HUES6 (cell line): Measurements from ENCODE around the gene SNX18.
"Not testable (repeated sequence)": the region's sequence is repeated elsewhere in the genome, so short reads cannot be mapped to it uniquely, and the experiment has no call there.

Experiments used
- H3K27ac ChIP-seq: 2 replicates; pipeline ENCODE4 v1.7.0; 2013; ENCODE audit warnings: low read depth, mild to moderate bottlenecking, low read length, inconsistent platforms
- H3K27me3 ChIP-seq: 2 replicates; pipeline ENCODE4 v1.6.1; 2013; ENCODE audit warnings: low read length; ENCODE audit not compliant: control insufficient read depth, insufficient read depth
- H3K36me3 ChIP-seq: 2 replicates; pipeline ENCODE4 v1.6.1; 2013; ENCODE audit warnings: low read length; ENCODE audit not compliant: control insufficient read depth, insufficient read depth
- H3K4me1 ChIP-seq: 2 replicates; pipeline ENCODE4 v1.6.1; 2013; ENCODE audit warnings: low read length; ENCODE audit not compliant: control insufficient read depth, insufficient read depth
- H3K4me3 ChIP-seq: 2 replicates; pipeline ENCODE4 v1.5.1; 2013; ENCODE audit warnings: low read depth, low read length
- H3K9ac ChIP-seq: one replicate; pipeline ENCODE4 v1.6.1; 2013; ENCODE audit warnings: mild to moderate bottlenecking, low read length
- H3K9me3 ChIP-seq: 2 replicates; pipeline ENCODE4 v1.6.1; 2013; ENCODE audit warnings: low read depth, low read length; ENCODE audit not compliant: control insufficient read depth, insufficient read depth

Gene SNX18, protein sequence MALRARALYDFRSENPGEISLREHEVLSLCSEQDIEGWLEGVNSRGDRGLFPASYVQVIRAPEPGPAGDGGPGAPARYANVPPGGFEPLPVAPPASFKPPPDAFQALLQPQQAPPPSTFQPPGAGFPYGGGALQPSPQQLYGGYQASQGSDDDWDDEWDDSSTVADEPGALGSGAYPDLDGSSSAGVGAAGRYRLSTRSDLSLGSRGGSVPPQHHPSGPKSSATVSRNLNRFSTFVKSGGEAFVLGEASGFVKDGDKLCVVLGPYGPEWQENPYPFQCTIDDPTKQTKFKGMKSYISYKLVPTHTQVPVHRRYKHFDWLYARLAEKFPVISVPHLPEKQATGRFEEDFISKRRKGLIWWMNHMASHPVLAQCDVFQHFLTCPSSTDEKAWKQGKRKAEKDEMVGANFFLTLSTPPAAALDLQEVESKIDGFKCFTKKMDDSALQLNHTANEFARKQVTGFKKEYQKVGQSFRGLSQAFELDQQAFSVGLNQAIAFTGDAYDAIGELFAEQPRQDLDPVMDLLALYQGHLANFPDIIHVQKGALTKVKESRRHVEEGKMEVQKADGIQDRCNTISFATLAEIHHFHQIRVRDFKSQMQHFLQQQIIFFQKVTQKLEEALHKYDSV

DNA sequence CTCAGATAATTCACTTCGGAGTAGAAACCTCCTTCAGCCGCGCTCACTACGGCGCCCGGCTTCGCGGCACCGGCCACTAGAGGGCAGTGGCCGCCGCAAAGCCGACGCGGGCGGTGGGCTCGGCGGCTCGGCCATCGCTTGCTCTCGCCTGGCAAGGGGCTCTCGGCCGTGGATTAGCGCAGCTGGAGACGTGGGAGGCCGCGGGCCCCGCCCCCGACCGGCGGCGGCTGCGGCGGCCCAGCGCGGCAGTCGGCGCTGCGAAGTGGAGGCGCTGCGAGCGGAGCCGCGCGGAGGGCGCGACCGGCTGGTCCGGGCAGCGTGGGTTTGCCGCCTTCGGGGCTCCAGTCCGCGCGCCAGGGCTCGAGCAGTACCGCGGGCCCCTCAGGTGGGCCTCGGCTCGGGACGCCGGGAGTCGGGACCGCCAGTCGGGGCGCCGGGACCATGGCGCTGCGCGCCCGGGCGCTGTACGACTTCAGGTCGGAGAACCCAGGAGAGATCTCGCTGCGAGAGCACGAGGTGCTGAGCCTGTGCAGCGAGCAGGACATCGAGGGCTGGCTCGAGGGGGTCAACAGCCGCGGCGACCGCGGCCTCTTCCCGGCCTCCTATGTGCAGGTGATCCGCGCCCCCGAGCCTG lies at the start of gene SNX18:
Gene SNX18 (plus strand): TSS at position 248 of the 634 bp plus-strand sequence. CDS start 194 bp downstream, at position 442.
- peak within 1 kb of the TSS; percentile 67 for H3K4me3 ChIP-seq
- peaks cover 9% of the 10 kb centered on the region; the same call in 1 of the 2 replicates for H3K36me3 ChIP-seq
- peaks cover 36% of the 10 kb centered on the region for H3K4me1 ChIP-seq
- H3K27me3 ChIP-seq: peaks cover 20% of the 10 kb centered on the region
- peak within 1 kb of the TSS; percentile 88; the same call in 1 of the 2 replicates for H3K27ac ChIP-seq
- peak within 1 kb of the TSS; percentile 89 for H3K9ac ChIP-seq
- H3K9me3 ChIP-seq: no peaks in the 10 kb centered on the region

DNA sequence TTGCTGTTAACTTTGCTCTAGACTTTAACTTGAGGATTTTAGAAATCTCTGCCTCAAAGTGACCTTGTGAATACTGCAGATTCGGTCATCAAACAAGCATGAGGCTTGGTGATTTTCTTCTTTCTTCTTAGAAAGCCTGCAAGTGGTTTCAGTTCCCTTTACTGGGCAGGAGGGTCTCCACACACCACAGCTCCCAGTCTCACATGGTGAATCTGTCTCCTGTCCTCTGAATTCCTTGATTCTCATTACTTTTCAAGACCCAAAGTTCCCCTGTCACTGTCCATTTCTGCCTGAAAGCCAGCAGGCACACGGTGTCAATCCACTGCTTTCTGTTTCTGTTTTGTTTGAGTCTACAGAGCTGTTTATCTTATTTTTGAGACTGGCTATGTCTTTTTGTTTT lies 47.9 kb upstream of the SNX18 start:
- H3K36me3 ChIP-seq: no peaks in the 10 kb centered on the region
- no peak overlapping the region for H3K27ac ChIP-seq
- H3K9ac ChIP-seq: no peak overlapping the region

DNA sequence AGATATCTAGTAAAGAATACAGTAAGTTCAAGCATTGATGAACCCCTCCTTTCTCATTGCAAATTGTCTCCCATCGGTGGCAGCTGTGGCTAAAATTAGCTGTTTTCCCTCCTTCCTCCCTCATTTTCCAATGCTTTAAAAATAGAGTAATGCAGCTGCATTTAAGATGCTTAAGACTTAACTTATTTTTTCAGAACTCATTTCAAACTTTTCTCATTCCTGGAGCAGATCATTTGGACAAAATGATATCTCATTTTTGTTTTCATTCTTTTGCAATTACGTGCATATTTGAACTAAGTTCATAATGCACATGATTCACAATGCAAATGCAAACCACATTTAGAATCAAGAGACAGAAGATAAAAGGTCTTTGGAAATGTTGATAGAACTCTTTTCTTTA lies 47.4 kb upstream of the SNX18 start:
- no peaks in the 10 kb centered on the region for H3K4me1 ChIP-seq
- H3K36me3 ChIP-seq: no peaks in the 10 kb centered on the region
- no peaks in the 10 kb centered on the region for H3K27me3 ChIP-seq
- no peak overlapping the region for H3K27ac ChIP-seq
- no peak overlapping the region for H3K4me3 ChIP-seq
- no peak overlapping the region for H3K9ac ChIP-seq
- H3K9me3 ChIP-seq: no peaks in the 10 kb centered on the region

More for the DNA sequence above, 47.9 kb upstream of the SNX18 start:
- H3K4me3 ChIP-seq: no peak overlapping the region
- no peaks in the 10 kb centered on the region for H3K9me3 ChIP-seq
- H3K4me1 ChIP-seq: no peaks in the 10 kb centered on the region
- H3K27me3 ChIP-seq: no peaks in the 10 kb centered on the region

DNA sequence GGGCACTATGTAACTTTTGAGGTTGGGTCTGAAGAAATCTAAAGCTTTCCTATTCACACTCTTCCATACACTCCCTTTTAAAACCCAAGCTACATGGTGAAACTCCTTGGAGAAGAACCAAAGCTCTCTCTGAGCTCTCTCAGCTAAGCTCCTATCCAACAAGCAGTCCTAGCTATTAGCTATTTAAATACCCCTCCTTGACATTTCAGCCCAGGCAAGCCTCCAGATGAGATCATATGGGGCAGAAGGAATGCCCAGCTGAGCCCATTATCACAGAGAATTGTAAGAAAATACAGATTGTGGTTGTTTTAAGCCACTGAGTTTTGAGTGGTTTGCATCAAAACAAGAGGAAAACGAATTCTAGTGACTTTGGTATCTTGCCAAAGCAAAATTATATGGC lies 46.9 kb upstream of the SNX18 start:
- Histone ChIP-seq H3K9ac (no peak overlapping the region), H3K4me3 (no peak overlapping the region), H3K4me1 (no peaks in the 10 kb centered on the region), H3K27ac (no peak overlapping the region), H3K9me3 (no peaks in the 10 kb centered on the region), H3K36me3 (no peaks in the 10 kb centered on the region), H3K27me3 (no peaks in the 10 kb centered on the region)

DNA sequence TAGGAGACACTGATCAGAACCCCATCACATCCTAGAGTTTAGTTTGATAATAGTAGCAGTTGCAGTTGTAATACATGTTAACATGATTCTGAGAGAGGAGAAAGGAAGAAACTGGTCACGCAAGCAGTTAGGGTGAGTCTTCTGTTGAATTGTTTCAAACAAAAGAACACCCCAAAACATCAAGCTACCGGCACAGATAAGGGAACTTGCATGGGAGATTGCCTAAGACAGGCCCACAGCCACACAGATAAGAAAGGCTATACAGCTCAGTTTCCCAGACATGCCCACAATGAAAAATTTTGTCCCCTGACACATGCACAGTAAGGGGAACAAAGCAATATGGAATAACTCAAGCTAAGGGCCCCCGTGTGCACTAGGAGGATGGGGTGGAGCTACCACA lies 46.2 kb upstream of the SNX18 start:
- Histone ChIP-seq H3K36me3 (no peaks in the 10 kb centered on the region), H3K9ac (no peak overlapping the region), H3K4me3 (no peak overlapping the region), H3K27me3 (no peaks in the 10 kb centered on the region), H3K9me3 (no peaks in the 10 kb centered on the region), H3K27ac (no peak overlapping the region), H3K4me1 (no peaks in the 10 kb centered on the region)

DNA sequence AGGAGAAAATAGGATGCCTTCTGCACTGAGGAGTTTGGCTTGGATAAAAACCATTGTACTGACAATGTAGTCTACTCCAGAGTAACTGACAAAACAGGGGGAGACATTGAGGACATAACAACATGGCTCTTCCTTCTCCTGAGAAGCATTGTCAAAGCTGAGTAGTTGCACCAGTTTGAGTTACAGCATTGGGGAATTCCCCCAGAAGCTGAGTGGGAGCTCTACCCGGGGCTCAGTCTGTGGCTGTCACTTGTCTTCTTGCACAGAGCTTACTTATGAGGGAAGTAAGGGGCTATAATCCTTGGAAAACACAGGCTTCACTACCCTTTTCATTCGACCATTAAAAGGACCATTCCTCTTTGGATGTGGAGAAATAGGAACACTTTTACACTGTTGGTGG lies 40.9 kb upstream of the SNX18 start:
- H3K4me3 ChIP-seq: no peak overlapping the region
- H3K27ac ChIP-seq: no peak overlapping the region
- H3K4me1 ChIP-seq: no peaks in the 10 kb centered on the region
- H3K27me3 ChIP-seq: no peaks in the 10 kb centered on the region
- no peaks in the 10 kb centered on the region for H3K9me3 ChIP-seq
- no peaks in the 10 kb centered on the region for H3K36me3 ChIP-seq
- H3K9ac ChIP-seq: no peak overlapping the region

DNA sequence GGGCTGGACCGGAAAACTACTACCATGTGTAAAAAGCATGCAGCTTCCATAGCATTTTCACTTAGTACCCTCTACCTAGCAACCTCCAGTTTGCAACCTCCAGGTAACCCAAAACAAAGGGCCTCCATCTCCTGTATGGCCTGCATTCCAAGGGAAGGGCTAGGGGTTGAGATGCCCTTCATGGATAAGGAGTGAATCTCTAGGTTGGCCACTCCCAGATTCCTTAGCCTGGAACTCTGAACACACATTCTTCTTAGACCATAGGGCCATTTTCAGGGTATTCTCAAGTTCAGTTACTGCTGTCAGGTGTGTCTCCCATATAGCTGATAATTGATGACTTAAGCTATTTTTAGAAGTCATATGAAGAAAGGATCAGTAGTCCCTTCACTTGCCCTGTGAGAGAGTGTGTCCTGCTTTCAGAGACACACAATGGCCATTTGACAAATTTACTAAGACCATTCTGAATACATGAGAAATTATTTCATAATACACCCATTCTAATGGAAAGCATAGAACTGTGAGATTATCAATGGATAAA lies 39.5 kb upstream of the SNX18 start:
- Histone ChIP-seq H3K9me3 (no peaks in the 10 kb centered on the region), H3K4me1 (no peaks in the 10 kb centered on the region), H3K4me3 (no peak overlapping the region), H3K36me3 (no peaks in the 10 kb centered on the region), H3K9ac (no peak overlapping the region), H3K27me3 (no peaks in the 10 kb centered on the region), H3K27ac (no peak overlapping the region)

DNA sequence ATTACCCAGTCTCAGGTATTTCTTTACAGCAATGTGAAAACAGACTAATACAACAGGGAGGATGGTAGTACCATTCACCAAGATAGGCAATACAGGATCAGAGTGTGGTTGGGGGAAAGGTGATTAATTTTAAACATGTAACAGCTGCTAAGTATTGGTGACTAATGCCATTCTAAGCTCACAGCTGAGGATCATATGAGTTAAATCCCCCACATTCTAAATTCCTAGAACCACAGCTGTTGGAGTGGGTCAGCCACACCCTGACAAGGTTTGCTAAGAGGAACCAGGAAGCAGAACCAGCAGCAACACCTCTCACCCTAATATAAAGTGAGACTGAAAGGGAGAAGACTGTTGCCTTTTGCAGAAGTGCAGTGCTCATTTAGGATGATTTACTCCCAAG lies 37.3 kb upstream of the SNX18 start:
- H3K4me3 ChIP-seq: no peak overlapping the region
- no peak overlapping the region for H3K9ac ChIP-seq
- no peaks in the 10 kb centered on the region for H3K27me3 ChIP-seq
- no peaks in the 10 kb centered on the region for H3K36me3 ChIP-seq
- H3K9me3 ChIP-seq: no peaks in the 10 kb centered on the region
- no peaks in the 10 kb centered on the region for H3K4me1 ChIP-seq
- no peak overlapping the region for H3K27ac ChIP-seq

DNA sequence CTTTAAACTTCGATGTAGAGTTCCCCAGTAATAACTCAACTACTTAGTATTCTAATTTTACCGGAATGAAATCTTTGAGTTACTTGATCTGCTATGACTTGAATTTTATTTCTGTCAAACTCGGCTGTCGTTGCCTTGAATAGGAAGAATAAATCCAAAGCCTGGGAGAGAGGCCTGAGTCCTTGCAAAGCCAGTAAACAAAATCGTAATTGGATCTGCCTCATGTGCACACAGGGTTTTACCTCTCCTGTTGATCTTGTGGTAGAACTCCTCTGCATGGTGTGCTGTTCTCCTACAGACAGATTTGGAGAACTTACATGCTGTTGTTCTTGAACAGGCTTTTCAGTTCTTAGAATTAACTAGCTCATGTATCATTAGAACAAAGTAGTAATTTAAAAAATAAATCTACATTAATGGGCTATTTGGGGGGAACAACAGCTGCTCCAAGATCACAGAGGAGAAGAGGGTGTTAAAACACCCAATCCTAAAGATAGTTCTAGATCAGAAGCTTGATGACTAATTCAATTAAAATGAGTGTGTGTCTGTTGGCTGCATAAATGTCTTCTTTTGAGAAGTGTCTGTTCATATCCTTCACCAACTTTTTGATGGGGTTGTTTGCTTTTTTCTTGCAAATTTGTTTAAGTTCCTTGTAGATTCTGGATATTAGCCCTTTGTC lies 33.2 kb upstream of the SNX18 start:
- Histone ChIP-seq H3K4me1 (no peaks in the 10 kb centered on the region), H3K9ac (no peak overlapping the region), H3K4me3 (no peak overlapping the region), H3K36me3 (no peaks in the 10 kb centered on the region), H3K27ac (no peak overlapping the region), H3K27me3 (no peaks in the 10 kb centered on the region), H3K9me3 (no peaks in the 10 kb centered on the region)

DNA sequence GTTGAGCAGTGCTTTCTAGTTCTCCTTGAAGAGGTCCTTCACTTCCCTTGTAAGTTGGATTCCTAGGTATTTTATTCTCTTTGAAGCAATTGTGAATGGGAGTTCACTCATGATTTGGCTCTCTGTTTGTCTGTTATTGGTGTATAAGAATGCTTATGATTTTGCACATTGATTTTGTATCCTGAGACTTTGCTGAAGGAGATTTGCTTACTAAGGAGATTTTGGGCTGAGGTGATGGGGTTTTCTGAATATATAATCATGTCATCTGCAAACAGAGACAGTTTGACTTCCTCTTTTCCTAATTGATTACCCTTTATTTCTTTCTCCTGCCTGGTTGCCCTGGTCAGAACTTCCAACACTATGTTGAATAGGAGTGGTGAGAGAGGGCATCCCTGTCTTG lies 31.9 kb upstream of the SNX18 start:
- not testable (repeated sequence) for H3K4me1 ChIP-seq, H3K27ac ChIP-seq, H3K9me3 ChIP-seq, H3K27me3 ChIP-seq, H3K36me3 ChIP-seq, H3K9ac ChIP-seq, H3K4me3 ChIP-seq

DNA sequence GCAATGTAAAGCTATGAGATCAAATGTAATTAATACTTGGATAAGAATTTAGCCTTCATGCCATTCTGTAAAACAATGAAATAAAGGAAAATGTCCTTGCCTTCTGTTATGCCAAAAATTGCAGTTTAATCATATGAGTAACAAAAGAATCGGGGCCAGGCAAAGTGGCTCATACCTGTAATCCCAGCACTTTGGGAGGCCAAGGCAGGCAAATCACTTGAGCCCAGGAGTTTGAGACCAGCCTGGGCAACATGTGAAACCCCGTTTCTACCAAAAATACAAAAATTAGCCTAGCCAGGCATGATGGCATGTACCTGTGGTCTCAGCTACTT lies 27.9 kb upstream of the SNX18 start:
- H3K36me3 ChIP-seq, H3K9me3 ChIP-seq, H3K27ac ChIP-seq, H3K4me3 ChIP-seq, H3K27me3 ChIP-seq, H3K4me1 ChIP-seq, H3K9ac ChIP-seq: not testable (repeated sequence)
